Measurements from ENCODE around the gene VAPB. TPM values are rescaled to one million over a fixed set of nuclear protein-coding genes. Genes with fewer than 3 reads are reported as not detected.

VAPB gene
- total RNA-seq, 8 experiments from 2014 or later, result 11.2 to 30.0 (median 23.1) TPM

DNA sequence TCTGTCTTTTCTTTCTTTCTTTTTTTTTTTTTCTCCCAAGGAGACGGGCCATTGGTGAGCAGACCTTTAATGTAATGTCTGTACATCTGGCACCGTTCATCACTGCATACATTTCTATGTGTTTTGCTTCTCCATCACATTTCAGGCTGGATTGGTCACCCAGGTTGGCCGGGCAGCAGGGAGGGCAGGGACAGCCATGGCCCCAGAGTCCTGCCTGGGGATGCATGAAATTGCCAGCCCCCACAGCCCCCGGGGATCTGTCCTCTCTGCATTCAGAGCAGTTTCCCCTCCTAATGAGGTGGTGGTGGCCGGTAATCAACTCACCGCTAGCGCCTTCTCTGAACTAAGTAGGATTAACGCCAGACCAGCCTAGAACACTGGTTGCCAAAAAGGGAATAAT, 75.8 kb downstream of the VAPB start:
- no peak for ATAC-seq (replicated peaks in 6 of 8)
- Histone ChIP-seq H3K4me1 (replicated peaks in 1 of 2) (peaks cover 4 to 15% of the 10 kb centered on the region in 2 donors), H3K4me3 (no peak overlapping the region), H3K27ac (no peak overlapping the region)
- 20 to 80% (median 67%) methylated on average over 1 to 5 of the region's 8 CpGs; no CpG with 5 or more reads in 1 of the 10 experiments for WGBS, 10 experiments
- in situ Hi-C loops (cut with MboI; ENCODE audit: low pct_unique_long_range_greater_than_20kb in 2 of 9, low sequenced_read_pairs in 9 of 9, unreplicated experiment in 9 of 9), result no loop called here

- no peak overlapping the region for H3K4me3 ChIP-seq
- peak in 3 of 8 experiments; percentile 42 to 94 (median 82) for ATAC-seq (replicated peaks in 6 of 8)
- H3K27ac ChIP-seq, result no peak overlapping the region
- H3K4me1 ChIP-seq (replicated peaks in 1 of 2), result peaks cover 3 to 10% of the 10 kb centered on the region in 2 donors
- in situ Hi-C loops (cut with MboI; ENCODE audit: low pct_unique_long_range_greater_than_20kb in 2 of 9, low sequenced_read_pairs in 9 of 9, unreplicated experiment in 9 of 9), result no loop called here
- 0 to 100% (median 91%) methylated on average over 1 to 21 of the region's 27 CpGs for WGBS, 10 experiments
Observed at GRCh38 chr20:58466095-58466708, 77.2 kb downstream of the VAPB start.

DNA sequence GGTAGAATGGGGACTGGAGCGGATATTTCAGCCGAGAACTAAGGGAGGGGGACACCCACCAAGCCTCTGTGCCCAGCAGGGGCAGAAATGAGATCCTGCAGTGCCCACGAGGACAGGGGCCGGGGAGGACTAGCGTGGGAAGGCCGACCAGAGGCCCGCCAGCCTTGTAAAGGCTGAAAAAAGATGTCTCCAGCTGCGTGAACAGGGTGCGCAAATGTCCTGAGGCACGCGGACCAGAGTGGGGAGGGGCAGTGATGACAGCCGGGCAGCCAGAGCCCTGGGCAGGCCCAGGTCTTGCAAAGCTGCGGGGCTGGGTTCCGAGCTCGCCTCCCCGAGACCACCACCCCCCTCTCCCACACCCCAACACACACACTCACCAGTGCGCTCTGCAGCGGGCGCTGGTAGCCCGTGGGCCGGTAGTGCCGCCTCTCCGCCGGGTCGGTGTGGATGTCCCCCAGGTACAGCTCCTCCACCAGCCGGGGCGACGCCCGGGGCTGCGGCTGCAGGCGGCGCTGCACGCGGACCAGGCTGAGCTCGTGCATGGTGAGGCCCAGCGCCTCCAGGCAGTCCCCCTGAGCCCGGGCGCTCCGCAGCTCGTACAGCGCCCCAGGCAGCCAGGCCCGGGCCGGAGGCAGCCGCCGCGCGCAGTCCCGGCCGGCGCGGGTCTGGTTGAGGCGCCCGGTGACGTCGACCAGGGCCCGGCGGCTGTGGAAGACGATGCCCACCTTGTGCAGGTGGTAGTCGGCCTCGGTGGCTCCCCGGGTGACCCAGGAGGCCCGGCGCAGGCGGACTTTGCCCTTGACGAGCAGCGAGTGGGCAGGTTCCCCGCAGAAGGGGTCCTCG, 77.9 kb downstream of the VAPB start:
- in situ Hi-C loops (cut with MboI; ENCODE audit: low pct_unique_long_range_greater_than_20kb in 2 of 9, low sequenced_read_pairs in 9 of 9, unreplicated experiment in 9 of 9), result no loop called here
- ATAC-seq (replicated peaks in 6 of 8), result no peak
- 100% methylated on average over 1 to 2 of the region's 68 CpGs; no CpG with 5 or more reads in 6 of the 10 experiments for WGBS, 10 experiments
- H3K27ac ChIP-seq, result no peak overlapping the region
- H3K4me1 ChIP-seq (replicated peaks in 1 of 2), result peaks cover 3 to 10% of the 10 kb centered on the region in 2 donors
- no peak overlapping the region for H3K4me3 ChIP-seq

DNA sequence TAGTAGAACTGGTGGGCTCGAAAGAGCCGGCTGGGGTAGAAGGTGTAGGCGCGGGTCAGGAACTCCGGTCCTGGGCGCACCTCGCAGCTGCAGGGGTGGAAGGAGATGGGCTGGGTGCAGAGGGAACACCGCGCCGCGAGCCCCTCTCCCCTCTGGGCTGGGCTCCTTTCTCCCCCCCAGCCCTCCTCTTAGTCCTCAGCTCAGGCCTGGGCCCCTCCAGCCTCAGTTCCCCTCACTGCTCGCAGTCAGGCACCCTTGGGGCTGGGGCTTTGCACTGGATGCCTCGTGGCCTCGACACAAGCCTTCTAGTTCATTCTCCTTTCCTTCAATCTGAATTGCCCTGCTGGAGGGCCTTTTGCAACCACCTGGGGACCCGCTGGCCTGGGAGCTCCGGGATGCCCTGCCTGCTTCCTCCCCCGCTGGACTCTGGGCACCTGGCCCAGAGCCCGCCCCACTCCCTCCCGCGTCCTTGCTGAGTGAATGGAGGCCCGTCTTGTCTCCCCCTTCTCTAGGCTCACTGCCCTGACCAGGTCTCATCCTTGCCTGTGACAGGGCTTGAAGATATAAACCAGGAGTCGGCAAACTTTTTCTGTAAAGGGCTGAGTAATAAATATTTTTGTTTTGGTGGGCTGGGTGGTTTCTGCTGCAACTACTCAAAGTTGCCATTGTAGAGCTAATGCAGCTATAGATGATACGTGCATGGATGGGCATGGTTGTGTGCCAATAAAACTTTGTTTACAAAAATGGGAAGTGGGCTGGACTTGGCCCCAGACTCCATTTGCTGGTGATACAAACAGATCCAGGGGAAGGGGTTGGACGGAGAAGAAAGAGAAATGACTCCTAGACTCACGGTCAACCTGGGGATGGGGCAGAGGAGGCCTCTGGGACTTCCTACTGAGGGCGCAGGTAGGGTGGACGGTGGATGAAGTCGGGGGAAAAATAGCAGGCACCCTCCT, 78.8 kb downstream of the VAPB start:
- no peak overlapping the region for H3K4me3 ChIP-seq
- in situ Hi-C loops (cut with MboI; ENCODE audit: low pct_unique_long_range_greater_than_20kb in 2 of 9, low sequenced_read_pairs in 9 of 9, unreplicated experiment in 9 of 9), result no loop called here
- H3K27ac ChIP-seq, result no peak overlapping the region
- ATAC-seq (replicated peaks in 6 of 8), result no peak
- WGBS, 10 experiments, result 40 to 100% (median 84%) methylated on average over 1 to 4 of the region's 28 CpGs; no CpG with 5 or more reads in 1 of the 10 experiments
- H3K4me1 ChIP-seq (replicated peaks in 1 of 2), result peaks cover 3 to 10% of the 10 kb centered on the region in 2 donors

GRCh38 chr20:58469616-58470015, 80.6 kb downstream of the VAPB start:
- in situ Hi-C loops (cut with MboI; ENCODE audit: low pct_unique_long_range_greater_than_20kb in 2 of 9, low sequenced_read_pairs in 9 of 9, unreplicated experiment in 9 of 9), result no loop called here

DNA sequence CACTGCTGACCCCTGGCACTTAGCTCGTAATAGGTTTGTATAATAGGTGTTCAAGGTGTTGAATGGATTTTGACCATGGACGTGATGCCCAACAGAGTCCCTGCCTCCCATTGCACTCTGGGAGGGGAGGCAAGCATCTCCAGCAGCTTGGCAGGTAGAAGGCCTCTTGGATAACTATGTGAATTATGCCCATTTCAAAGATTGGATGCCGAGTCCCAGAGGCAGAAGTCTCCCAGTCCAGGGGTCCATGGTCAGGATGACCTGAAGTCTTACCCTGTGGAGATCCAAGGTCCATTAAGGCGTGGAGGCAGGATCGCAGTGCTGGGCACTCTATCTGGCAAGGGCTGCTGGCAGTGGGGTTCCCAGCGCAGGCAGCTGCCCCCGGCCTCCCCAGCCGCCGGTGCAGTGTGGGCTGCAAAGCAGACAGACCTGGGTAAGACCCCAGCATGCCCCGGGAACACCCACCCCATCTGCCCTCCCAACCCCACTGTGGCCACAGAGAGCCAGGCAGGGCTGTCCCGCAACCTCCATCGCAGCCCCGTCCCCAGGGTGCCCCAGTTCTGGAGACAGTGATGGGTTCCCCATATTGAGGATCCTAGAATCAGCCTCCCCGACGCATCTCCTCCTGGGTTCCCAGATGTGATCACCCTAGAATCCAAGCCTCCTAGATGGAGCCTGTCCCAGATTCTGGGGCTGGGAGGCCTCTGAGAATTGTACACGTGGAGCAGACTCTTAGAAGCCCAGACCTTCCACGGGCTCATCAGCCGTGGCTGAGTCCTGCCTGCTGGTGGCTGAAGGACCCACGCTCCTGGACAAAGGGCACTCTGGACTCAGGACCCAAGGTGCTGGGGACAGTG, 81.5 kb downstream of the VAPB start:
- H3K27ac ChIP-seq, result no peak overlapping the region
- H3K4me3 ChIP-seq, result no peak overlapping the region
- H3K4me1 ChIP-seq (replicated peaks in 1 of 2), result no peaks in the 10 kb centered on the region
- in situ Hi-C loops (cut with MboI; ENCODE audit: low pct_unique_long_range_greater_than_20kb in 2 of 9, low sequenced_read_pairs in 9 of 9, unreplicated experiment in 9 of 9), result no loop called here
- WGBS, 10 experiments, result 60 to 100% (median 88%) methylated on average over 1 to 5 of the region's 19 CpGs; no CpG with 5 or more reads in 4 of the 10 experiments
- no peak for ATAC-seq (replicated peaks in 6 of 8)

More at GRCh38 chr20:58469616-58470015, 80.6 kb downstream of the VAPB start:
- Histone ChIP-seq H3K27ac (no peak overlapping the region), H3K4me3 (no peak overlapping the region), H3K4me1 (replicated peaks in 1 of 2) (peaks cover 3 to 6% of the 10 kb centered on the region in 2 donors)
- 40 to 84% (median 76%) methylated on average over 2 to 9 of the region's 12 CpGs; no CpG with 5 or more reads in 7 of the 10 experiments for WGBS, 10 experiments
- no peak for ATAC-seq (replicated peaks in 6 of 8)

DNA sequence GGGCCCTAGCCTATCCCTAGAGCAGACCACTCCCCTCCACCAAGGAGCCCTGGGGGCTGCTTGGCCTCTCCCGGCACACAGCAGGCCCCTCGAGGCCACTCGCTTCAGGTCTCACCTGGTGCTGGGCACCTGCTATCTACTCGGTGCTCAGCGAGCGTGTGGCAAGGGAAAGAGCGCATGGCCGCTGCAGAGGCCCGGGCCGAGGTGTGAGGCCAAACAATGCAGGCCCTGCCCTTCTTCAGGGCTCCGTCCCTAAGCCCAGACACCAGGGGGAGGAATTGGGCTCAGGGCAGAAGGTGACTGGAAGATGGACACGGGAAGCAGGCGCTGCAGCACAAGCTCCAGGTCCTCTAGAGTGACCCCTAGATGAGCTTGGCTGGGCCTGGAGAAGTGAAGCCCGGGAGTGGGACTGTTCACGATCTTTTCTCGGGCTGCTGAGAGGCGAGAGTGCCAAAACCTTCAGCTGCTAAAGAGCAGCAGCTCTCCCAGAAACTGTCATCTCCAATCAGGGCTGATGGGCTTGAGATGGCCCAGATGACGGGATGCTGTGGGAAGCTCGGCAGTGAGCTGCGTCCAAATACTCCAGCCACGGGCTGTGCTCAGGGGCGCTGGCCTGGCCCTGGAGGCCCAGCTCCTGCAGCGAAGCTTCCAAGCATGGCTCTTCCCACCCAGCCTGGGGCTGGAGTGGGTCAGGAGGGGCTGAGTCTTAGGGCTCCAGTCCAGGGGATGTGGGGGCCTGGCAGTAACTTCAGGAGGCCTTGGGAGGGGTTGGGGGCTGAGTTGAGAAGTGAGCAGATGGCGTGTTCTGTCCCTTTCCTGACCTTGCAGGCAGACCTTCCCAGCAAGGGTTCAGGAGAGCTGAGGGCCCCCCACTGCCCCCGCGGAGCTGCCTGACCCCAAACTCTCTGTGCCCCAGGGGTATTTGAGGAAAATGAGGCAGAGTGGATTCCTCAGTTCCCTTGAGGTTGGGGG, 82.5 kb downstream of the VAPB start:
- H3K4me1 ChIP-seq (replicated peaks in 1 of 2), result no peaks in the 10 kb centered on the region
- no peak for ATAC-seq (replicated peaks in 6 of 8)
- H3K27ac ChIP-seq, result no peak overlapping the region
- in situ Hi-C loops (cut with MboI; ENCODE audit: low pct_unique_long_range_greater_than_20kb in 2 of 9, low sequenced_read_pairs in 9 of 9, unreplicated experiment in 9 of 9), result no loop called here
- 60 to 100% (median 90%) methylated on average over 1 to 7 of the region's 26 CpGs; no CpG with 5 or more reads in 5 of the 10 experiments for WGBS, 10 experiments
- H3K4me3 ChIP-seq, result no peak overlapping the region

DNA sequence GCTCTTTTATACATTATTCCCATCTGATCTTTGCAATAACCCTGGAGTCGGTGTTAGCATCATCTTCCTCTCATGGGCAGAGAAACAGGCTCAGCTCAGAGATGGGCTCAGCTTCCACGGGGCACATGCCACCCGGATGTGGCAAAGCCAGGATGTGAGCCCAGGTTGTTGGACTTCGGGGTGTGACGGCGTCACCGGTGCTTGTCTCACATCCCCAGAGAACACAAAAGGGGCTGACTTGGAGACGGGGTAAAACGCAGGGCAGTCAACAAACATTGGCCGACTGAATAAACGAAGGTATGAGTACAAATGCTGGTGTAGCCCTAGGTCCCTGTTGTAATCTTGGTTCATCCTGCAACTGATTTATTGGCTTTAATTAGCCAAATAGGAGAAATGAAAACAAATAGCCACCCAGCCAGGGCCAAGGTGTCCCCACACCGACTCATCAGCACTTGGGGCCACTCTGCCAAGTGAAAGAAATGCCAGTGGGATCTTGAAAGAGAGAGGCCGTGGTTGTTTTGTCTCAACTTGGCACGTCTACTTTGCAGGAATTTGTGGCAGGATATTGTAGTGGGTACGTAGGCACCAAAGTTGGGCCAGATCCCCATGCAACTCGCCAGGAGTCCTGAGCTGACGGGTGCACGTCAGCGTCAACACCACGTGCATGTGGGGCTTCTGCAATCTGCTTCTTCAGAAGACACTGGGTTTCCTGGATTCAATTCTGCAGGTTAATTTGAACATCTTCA, 83.4 kb downstream of the VAPB start:
- H3K27ac ChIP-seq, result no peak overlapping the region
- no peaks in the 10 kb centered on the region for H3K4me1 ChIP-seq (replicated peaks in 1 of 2)
- in situ Hi-C loops (cut with MboI; ENCODE audit: low pct_unique_long_range_greater_than_20kb in 2 of 9, low sequenced_read_pairs in 9 of 9, unreplicated experiment in 9 of 9), result no loop called here
- 75 to 100% (median 93%) methylated on average over 1 to 10 of the region's 20 CpGs; no CpG with 5 or more reads in 1 of the 10 experiments for WGBS, 10 experiments
- no peak overlapping the region for H3K4me3 ChIP-seq
- no peak for ATAC-seq (replicated peaks in 6 of 8)

DNA sequence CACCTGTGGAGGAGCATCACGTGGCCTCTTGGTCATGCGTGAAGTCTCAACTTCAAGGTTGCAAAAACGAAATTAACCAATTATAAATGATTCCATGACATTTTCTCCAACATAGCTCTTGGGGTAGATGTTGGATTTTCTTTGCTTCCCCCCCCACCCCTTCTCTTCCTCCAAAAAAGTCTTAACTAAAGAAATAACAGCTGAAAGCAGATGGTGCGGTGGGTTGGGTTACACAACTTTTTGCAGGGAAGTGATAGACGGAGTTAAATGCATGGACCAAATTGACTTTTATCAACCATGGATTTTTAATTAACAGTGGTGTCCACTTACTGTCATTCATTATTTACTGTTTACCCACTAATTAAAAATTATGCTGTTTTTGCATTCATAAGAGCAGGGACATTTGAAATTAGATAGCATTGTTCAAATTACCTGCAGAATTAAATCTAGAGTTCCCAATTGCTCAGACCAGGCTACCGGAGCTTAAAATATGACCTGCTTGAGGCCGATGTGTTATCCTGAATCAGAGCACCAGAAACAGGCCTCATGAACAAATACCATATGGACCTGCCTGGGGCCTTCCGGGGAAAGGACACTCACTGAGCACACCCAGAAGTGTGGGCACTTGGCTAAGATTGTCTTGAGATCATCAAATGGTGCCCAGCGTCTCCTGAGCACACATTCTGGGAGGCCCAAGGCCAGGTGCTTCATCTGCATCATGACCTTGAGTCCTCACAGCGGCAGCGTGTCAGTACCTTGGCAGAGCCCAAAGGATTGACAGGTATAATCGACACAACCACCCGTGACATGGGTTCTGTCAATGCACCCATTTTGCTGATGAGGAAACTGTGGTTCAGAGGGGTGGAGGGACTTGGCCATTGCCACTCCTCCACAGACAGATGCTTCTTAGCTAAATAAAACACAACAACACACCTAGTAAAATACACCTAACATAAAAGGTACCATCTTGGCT, 84.7 kb downstream of the VAPB start:
- H3K27ac ChIP-seq, result no peak overlapping the region
- no peak for ATAC-seq (replicated peaks in 6 of 8)
- no peaks in the 10 kb centered on the region for H3K4me1 ChIP-seq (replicated peaks in 1 of 2)
- WGBS, 10 experiments, result 67 to 100% (median 86%) methylated on average over 2 to 7 of the region's 13 CpGs
- H3K4me3 ChIP-seq, result no peak overlapping the region
- in situ Hi-C loops (cut with MboI; ENCODE audit: low pct_unique_long_range_greater_than_20kb in 2 of 9, low sequenced_read_pairs in 9 of 9, unreplicated experiment in 9 of 9), result no loop called here

DNA sequence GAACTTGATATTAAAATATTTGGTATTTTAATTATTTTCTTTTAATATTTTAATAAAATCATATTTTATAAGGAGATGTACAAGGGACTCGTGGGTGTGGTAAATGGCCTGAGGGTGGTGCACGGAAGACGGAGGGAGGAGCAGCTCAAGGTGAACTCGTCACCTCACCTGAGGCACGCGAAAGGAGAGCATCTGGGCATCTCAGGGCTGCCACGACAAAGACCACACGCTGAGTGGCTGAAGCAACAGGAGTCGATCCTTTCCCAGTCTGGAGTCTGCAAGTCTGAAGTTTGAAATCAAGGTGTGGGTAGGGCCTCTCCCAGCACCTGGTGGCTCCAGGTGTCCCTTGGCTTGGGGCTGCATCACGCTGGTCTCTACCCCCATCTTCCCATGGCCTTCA, 86.4 kb downstream of the VAPB start:
- ATAC-seq (replicated peaks in 6 of 8), result no peak
- no peaks in the 10 kb centered on the region for H3K4me1 ChIP-seq (replicated peaks in 1 of 2)
- no peak overlapping the region for H3K27ac ChIP-seq
- in situ Hi-C loops (cut with MboI; ENCODE audit: low pct_unique_long_range_greater_than_20kb in 2 of 9, low sequenced_read_pairs in 9 of 9, unreplicated experiment in 9 of 9), result loop anchor here in 3 of 9 experiments (25.0 kb wide), 1 partner anchor 362 kb away; no protein-coding TSS in a partner anchor
- H3K4me3 ChIP-seq, result no peak overlapping the region
- WGBS, 10 experiments, result 74 to 100% (median 83%) methylated on average over 1 to 10 of the region's 10 CpGs; no CpG with 5 or more reads in 2 of the 10 experiments
